ENCODE data around the gene SEC24A. TPM values are rescaled to one million over a fixed set of nuclear protein-coding genes. Genes with fewer than 3 reads are reported as not detected.
"Not testable (repeated sequence)": the region's sequence is repeated elsewhere in the genome, so short reads cannot be mapped to it uniquely, and the experiment has no call there.

Gene SEC24A
- total RNA-seq, 1 donor: 35.2 TPM

DNA sequence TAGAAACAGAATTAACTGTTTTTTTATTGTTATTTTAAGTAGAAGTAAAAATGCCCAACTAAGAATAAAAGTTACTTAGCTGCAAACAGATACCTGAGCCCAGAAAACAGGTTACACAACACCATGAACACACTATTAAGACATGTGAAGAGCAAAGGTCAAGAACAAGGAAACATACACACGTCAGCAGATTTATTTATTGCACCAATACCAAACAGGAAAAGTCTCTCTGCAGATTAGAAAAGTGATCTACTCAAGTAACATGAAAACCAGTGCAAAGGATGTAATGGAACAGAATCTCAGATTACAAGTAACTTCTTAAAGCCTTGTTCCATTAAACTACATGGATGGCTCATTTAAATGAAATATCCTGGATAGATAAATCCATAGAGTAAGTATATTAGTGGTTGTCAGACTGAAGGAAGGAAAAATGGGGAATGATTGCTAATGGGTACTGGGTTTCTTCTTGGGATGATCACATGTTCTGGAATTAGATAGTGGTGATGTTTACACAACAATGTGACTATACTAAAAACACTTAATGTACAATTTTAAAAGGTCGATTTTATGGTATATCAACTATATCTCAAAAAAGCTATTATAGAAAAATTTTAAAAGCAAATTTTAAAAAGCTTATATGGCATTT, 22.1 kb upstream of the SEC24A start:
- no peak overlapping the region for H3K4me3 ChIP-seq (ENCODE audit: low read depth, low read length)
- TF ChIP-seq, protein P1, sequence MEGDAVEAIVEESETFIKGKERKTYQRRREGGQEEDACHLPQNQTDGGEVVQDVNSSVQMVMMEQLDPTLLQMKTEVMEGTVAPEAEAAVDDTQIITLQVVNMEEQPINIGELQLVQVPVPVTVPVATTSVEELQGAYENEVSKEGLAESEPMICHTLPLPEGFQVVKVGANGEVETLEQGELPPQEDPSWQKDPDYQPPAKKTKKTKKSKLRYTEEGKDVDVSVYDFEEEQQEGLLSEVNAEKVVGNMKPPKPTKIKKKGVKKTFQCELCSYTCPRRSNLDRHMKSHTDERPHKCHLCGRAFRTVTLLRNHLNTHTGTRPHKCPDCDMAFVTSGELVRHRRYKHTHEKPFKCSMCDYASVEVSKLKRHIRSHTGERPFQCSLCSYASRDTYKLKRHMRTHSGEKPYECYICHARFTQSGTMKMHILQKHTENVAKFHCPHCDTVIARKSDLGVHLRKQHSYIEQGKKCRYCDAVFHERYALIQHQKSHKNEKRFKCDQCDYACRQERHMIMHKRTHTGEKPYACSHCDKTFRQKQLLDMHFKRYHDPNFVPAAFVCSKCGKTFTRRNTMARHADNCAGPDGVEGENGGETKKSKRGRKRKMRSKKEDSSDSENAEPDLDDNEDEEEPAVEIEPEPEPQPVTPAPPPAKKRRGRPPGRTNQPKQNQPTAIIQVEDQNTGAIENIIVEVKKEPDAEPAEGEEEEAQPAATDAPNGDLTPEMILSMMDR (IDR thresholded peaks at IDR 0.05; ENCODE audit: insufficient read depth, low read length): no peak
- DNase-seq (ENCODE audit: low read depth): peak; percentile 25

DNA sequence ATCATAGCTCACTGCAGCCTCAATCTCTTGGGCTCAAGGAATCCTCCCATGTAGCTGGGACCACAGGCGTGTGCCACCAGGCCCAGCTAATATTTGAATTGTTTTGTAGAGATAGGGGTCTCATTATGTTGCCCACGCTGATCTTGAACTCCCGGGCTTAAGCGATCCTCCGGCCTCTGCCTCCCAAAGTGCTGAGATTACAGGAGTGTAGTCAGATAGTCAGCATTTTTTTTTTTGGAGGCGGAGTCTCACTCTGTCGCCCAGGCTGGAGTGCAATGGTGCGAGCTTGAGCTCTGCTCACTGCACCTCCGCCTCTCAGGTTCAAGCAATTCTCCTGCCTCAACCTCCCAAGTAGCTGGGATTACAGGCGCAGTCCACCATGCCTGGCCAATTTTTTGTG, 14.4 kb upstream of the SEC24A start:
- no peak overlapping the region for H3K4me3 ChIP-seq (ENCODE audit: low read depth, low read length)
- TF ChIP-seq, protein P1 (IDR thresholded peaks at IDR 0.05; ENCODE audit: insufficient read depth, low read length): no peak
- no peak for DNase-seq (ENCODE audit: low read depth)

DNA sequence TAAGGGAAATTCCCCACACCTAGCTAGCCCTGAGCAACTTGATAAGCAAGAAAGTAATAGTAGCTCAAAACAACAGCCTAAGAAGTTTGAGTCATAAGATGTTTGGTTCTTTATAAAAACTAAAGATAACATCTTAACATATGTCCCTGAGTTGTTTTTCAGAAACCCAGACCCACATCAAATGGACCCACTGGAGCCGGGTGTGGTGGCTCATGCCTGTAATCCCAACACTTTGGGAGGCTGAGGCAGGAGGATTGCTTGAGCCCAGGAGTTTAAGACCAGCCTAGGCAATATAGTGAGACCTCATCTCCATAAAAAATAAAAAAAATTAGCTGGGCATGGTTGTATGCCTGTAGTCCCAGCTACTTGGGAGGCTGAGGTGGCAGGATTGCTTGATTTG, 13.2 kb upstream of the SEC24A start:
- not testable (repeated sequence) for H3K4me3 ChIP-seq (ENCODE audit: low read depth, low read length); DNase-seq (ENCODE audit: low read depth)

DNA sequence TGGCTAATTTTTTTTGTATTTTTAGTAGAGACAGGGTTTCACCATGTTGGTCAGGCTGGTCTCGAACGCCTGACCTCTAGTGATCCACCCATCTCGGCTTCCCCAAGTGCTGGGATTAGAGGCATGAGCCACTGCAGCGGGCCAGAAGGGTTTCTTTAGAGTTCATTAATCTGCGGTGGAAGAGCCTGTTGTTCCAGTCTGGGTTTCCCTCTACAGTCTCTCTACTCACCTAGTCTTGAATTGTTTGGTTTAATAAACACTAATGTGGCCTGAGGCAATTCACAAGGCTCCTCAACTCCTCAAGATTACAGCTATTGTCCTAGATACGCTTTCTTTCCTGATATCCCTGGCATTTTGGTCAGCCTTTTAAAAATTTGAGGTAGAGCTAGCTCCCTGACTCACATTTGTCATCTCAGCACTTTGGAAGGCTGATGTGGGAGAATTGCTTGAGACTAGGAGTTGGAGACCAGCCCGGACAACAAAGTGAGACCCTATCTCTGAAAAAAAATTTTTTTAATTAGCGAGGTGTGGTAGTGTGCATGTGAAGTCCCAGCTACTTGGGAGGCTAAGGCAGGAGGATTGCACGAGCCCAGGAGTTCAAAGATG, 11.4 kb upstream of the SEC24A start:
- TF ChIP-seq, protein P1 (IDR thresholded peaks at IDR 0.05; ENCODE audit: insufficient read depth, low read length): no peak
- H3K4me3 ChIP-seq (ENCODE audit: low read depth, low read length): no peak overlapping the region
- no peak for DNase-seq (ENCODE audit: low read depth)

DNA sequence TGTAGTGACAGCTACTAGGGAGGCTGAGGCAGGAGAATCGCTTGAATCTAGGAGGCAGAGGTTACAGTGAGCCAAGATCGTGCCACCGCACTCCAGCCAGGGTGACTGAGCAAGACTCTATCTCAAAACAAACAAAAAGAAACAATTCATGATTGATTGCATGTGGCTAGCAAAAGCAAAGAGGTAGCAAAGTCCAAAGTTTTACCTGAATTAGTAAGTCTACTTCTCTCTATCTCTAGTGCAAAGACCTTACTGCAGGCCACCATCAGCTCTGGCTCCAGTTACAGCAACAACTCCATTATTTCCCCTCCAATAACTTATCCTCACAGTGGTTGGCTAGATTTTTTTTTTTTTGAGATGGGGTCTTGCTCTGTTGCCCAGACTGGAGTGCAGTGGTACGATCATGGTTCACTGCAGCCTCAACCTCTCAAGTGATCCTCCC, 9.8 kb upstream of the SEC24A start:
- no peak overlapping the region for H3K4me3 ChIP-seq (ENCODE audit: low read depth, low read length)
- no peak for DNase-seq (ENCODE audit: low read depth)
- TF ChIP-seq, protein P1 (IDR thresholded peaks at IDR 0.05; ENCODE audit: insufficient read depth, low read length): no peak

DNA sequence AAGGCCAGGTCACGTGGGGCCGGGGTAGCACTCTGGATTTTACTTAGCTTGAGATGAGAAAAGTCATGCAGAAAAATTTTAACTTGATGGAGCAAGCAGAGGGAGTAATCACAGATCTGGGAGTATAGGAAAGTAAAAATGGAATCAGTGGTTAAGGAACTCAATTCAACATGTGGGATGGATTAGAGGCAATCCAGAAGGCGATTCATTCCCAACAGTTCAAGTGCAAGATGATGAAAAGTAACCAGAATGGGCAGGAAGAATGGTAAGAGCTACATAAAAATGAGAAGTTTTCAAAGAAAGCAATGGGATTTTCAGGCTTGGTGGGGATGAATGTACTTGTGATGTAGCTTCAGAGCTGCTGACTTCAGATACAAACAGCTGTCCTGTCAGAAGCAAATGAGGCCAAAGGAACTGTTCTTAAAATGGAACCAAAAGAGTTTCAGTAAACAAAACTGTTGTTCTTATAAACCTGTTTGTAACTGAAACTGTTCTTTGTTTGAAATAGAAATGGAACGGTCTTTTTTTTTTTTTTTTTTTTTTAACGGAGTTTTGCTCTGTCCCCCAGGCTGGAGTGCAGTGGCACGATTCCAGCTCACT, 5.6 kb upstream of the SEC24A start:
- peak; percentile 15 for DNase-seq (ENCODE audit: low read depth)
- no peak overlapping the region for H3K4me3 ChIP-seq (ENCODE audit: low read depth, low read length)
- TF ChIP-seq, protein P1 (IDR thresholded peaks at IDR 0.05; ENCODE audit: insufficient read depth, low read length): no peak

DNA sequence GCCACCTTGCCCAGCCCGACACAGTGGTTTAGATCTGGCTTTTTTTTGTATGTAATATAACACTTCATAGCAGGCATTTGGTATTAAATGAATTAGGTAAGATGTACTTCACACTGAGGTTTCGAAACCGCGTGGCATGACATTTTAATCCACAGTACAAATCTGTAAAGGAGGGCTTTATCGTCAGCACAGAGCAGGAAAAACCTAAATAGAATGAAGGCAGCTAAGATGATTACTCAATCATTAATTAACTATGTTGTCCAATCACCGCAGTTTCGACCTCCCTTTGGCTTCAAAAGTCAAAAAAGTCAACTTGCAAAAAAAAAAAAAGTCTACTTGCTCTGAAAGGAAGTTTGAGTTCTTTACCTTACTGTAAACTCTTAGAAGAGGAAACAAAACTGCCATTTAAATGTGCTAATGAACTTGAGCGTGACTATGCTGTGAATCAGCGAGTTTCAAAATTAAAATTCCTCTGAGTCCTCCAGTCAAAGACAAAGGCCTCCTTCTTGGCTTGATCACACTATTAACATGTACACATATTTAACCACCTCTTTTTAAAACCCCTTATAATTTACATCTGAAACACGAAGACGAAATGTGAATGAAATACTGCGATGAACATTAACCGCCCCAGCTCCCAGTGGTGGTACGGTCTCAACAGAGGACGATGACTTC, 698 bp upstream of the SEC24A start:
- TF ChIP-seq, protein P1 (IDR thresholded peaks at IDR 0.05; ENCODE audit: insufficient read depth, low read length): no peak
- H3K4me3 ChIP-seq (ENCODE audit: low read depth, low read length): peak overlapping the region; percentile 98
- peak; percentile 60 for DNase-seq (ENCODE audit: low read depth)

Data from fibroblast of the aortic adventitia (primary cell).